ENCODE results near the gene IPO5. TPM values are rescaled to one million over a fixed set of nuclear protein-coding genes. Genes with fewer than 3 reads are reported as not detected.

The IPO5 gene
- 234 and 242 TPM in 2 replicates for total RNA-seq

GRCh38 chr13:97953376-97953970, at the start of gene IPO5:
IPO5 (plus strand) TSS chr13:97953675; CDS start chr13:97976697, 23,022 bp downstream.

Other genes with a start within 250 kb of the IPO5 start
- gene FARP1, start 189.4 kb downstream of the IPO5 start, total RNA-seq: 27.1 and 34.0 TPM in 2 replicates
- gene RNF113B, start 223.6 kb downstream of the IPO5 start, total RNA-seq: not detected in 2 replicates

Data from uterine smooth muscle cell (primary cell).